Heart right ventricle (tissue), 16 donors: ENCODE data around the gene CACNG1. TPM values are rescaled to one million over a fixed set of nuclear protein-coding genes. Genes with fewer than 3 reads are reported as not detected.
A peak's percentile ranks its signal among the peaks of the same experiment; 100 is the strongest.

Experiments used
- ATAC-seq, 8 donors: fragments of 200-7000 bp; cut with Tn5 transposase; one replicate each; pipeline ENCODE4 v1.9.1; 2020; ENCODE audit warnings: mild to moderate bottlenecking in 8 of 8, moderate library complexity in 8 of 8, moderate number of reproducible peaks in 1 of 8
- DNase-seq, 2 donors: peaks; one replicate each; pipeline ENCODE4 v3.0.0-alpha.2; 2020
- H3K27ac ChIP-seq, 10 donors: fragments of 200-600 bp; sonication (generic) in 2 of 10; one replicate each; pipeline versions ENCODE4 v1.5.0 to v1.8.0; 2020 to 2022; ENCODE audit warnings: mild to moderate bottlenecking in 3 of 10
- H3K27me3 ChIP-seq, 7 donors: fragments of 200-600 bp; one replicate each; pipeline ENCODE4 v1.8.0; 2021 to 2022; ENCODE audit warnings: mild to moderate bottlenecking in 2 of 7
- H3K36me3 ChIP-seq, 9 donors: fragments of 200-600 bp; sonication (generic) in 1 of 9; one replicate each; pipeline versions ENCODE4 v1.5.0 to v1.8.0; 2020 to 2022; ENCODE audit warnings: mild to moderate bottlenecking in 2 of 9
- H3K4me1 ChIP-seq, 9 donors: fragments of 200-600 bp; sonication (generic) in 1 of 9; one replicate each; pipeline versions ENCODE4 v1.5.0 to v1.8.0; 2020 to 2022; ENCODE audit warnings: mild to moderate bottlenecking in 4 of 9
- H3K4me3 ChIP-seq, 10 donors: fragments of 200-600 bp; sonication (generic) in 2 of 10; one replicate each; pipeline versions ENCODE4 v1.5.0 to v1.8.0; 2020 to 2022; ENCODE audit warnings: mild to moderate bottlenecking in 7 of 10, moderate library complexity in 2 of 10
- H3K9me3 ChIP-seq, 11 donors: fragments of 200-600 bp in 10 of 11; sonication (generic) in 2 of 11; one replicate each; pipeline versions ENCODE4 v1.5.0 to v1.8.0; 2013 to 2022; ENCODE audit warnings: mild to moderate bottlenecking in 2 of 11, control low read depth in 1 of 11, moderate library complexity in 1 of 11
- CTCF ChIP-seq, 9 donors: fragments of 200-600 bp; sonication (generic) in 2 of 9; IDR thresholded peaks; one replicate each; pipeline versions ENCODE4 v1.5.0 to v1.8.0; 2021 to 2022; ENCODE audit warnings: antibody characterized with exemption in 9 of 9, mild to moderate bottlenecking in 5 of 9, moderate library complexity in 1 of 9
- WGBS, 2 donors: extraction: QIAGEN DNeasy Blood & Tissue Kit; methylation state at CpG; one replicate each; pipeline ENCODE4 v1.1.7; 2013; ENCODE audit warnings: inconsistent platforms in 1 of 2; 5-methylcytosine and 5-hydroxymethylcytosine counted together
- intact Hi-C, 10 donors: fragments of 100-400 bp; cut with DNase I; formaldehyde crosslinking; loops; one replicate each; pipeline versions ENCODE4 v1.11.1 to v1.14.2; 2022
- polyA plus RNA-seq, 2 donors: library from polyadenylated mRNA; stranded (reverse); fragments of 200-250 nt; gene quantifications; one replicate each; pipeline ENCODE4 v1.2.3, GENCODE V29; 2013
- total RNA-seq, 10 donors: library from RNA; stranded (reverse); fragmentation: NEBNext Ultra II Directional in 3 of 10; extraction: Animal tissue kit (Norgen Biotek cat#: 25700) in 3 of 10; gene quantifications; one replicate each; pipeline versions ENCODE4 v1.2.1 to v1.2.4, GENCODE V29; 2021 to 2023
- donor health status: Arrhythmogenic right ventricular cardiomyopathy.
- donor health status: ischemic (EF 13 %, LVEDD 7.1; RV severe dilation, severe dysfunction).
- donor health status: healthy with polysubstance abuse.
- donor health status: DM: no; HTN: yes; CAD: no.
- donor health status: DM: no; HTN: no; CAD: no.
- donor health status: ischemic (EF 25% LVEDD 6.9; RV normal size, moderate dysfunction).
- donor health status: ischemic (EF 25% LVEDD 5.7; RV mildly dilated, moderate dysfunction).
- donor health status: healthy.
- donor health status: DM: yes; HTN: yes; CAD: no.
- donor health status: Ischemic cardiomyopathy.
- donor health status: ischemic (EF 35%, LVEDD 5.7; RV mildly dilated, moderate dysfunction).
- donor health status: nonischemic (EF 11% LVEDD 7.7; RV severe dilation, severe dysfunction).
- donor health status: DM: yes; HTN: yes; CAD: no.
- donor health status: PGD.
- donor health status: ischemic (EF 29% LVEDD 5.4; RV normal size, mild dysfunction).
- donor health status: nonischemic (EF 23%, LVEDD 6.1; RV moderate dilation, normal function).

The CACNG1 gene
- total and polyA plus RNA-seq, 12 donors: 0.26 TPM; not detected in 11

- Histone ChIP-seq H3K27ac (peak overlapping the region in 5 of 10 donors; percentile 29 to 75 (median 70)), H3K36me3 (no peaks in the 10 kb centered on the region), H3K4me1 (peaks cover 0 to 12% (median 0%) of the 10 kb centered on the region in 9 donors), H3K9me3 (no peaks in the 10 kb centered on the region), H3K4me3 (no peak overlapping the region), H3K27me3 (no peaks in the 10 kb centered on the region)
- 71 to 73% methylated on average over 18 of the region's 18 CpGs for WGBS, 2 donors
- no peak for TF ChIP-seq CTCF (IDR thresholded peaks at IDR 0.05)
- DNase-seq (no peak), ATAC-seq (peak in 5 of 8 donors; percentile 33 to 84 (median 75))
- intact Hi-C loops: no loop called here
These were observed 12.6 kb downstream of the CACNG1 start for GRCh38 chr17:67056746-67057490.

- Histone ChIP-seq H3K27ac (no peak overlapping the region), H3K4me3 (no peak overlapping the region), H3K36me3 (no peaks in the 10 kb centered on the region), H3K9me3 (no peaks in the 10 kb centered on the region), H3K27me3 (no peaks in the 10 kb centered on the region), H3K4me1 (peaks cover 0 to 12% (median 0%) of the 10 kb centered on the region in 9 donors)
- no peak for TF ChIP-seq CTCF (IDR thresholded peaks at IDR 0.05)
- no peak for ATAC-seq
- DNase-seq: no peak
- intact Hi-C loops: no loop called here
- 94 to 96% methylated on average over 8 of the region's 8 CpGs for WGBS, 2 donors
These were observed 13.7 kb downstream of the CACNG1 start for GRCh38 chr17:67058036-67058435.

GRCh38 chr17:67059372-67059771 lies 15.0 kb downstream of the CACNG1 start:
- Histone ChIP-seq H3K4me3 (no peak overlapping the region), H3K27ac (no peak overlapping the region), H3K27me3 (no peaks in the 10 kb centered on the region), H3K36me3 (no peaks in the 10 kb centered on the region), H3K4me1 (peaks cover 0 to 12% (median 0%) of the 10 kb centered on the region in 9 donors), H3K9me3 (no peaks in the 10 kb centered on the region)
- TF ChIP-seq CTCF (IDR thresholded peaks at IDR 0.05): no peak
- DNase-seq (no peak), ATAC-seq (no peak)
- 80% methylated on average over 6 of the region's 6 CpGs for WGBS, 2 donors
- intact Hi-C loops: no loop called here

- TF ChIP-seq CTCF (IDR thresholded peaks at IDR 0.05): no peak
- no peak overlapping the region for H3K4me3 ChIP-seq
- H3K36me3 ChIP-seq: no peaks in the 10 kb centered on the region
- H3K27ac ChIP-seq: no peak overlapping the region
- H3K4me1 ChIP-seq: no peaks in the 10 kb centered on the region
- DNase-seq (no peak), ATAC-seq (no peak)
- 83 to 88% methylated on average over 6 of the region's 6 CpGs for WGBS, 2 donors
- H3K9me3 ChIP-seq: no peaks in the 10 kb centered on the region
- no peaks in the 10 kb centered on the region for H3K27me3 ChIP-seq
- intact Hi-C loops: no loop called here
These were observed 18.8 kb downstream of the CACNG1 start for GRCh38 chr17:67063141-67063540.
